GM12872 (cell line): Measurements from ENCODE around the gene C1QTNF9B.
"Not testable (repeated sequence)": the region's sequence is repeated elsewhere in the genome, so short reads cannot be mapped to it uniquely, and the experiment has no call there.

Source experiments
- CTCF ChIP-seq: IDR thresholded peaks from 3 replicates; pipeline ENCODE4 v1.5.1; 2011; ENCODE audit warnings: low read depth, mild to moderate bottlenecking, low read length, moderate library complexity; ENCODE audit not compliant: insufficient read depth

The C1QTNF9B gene

GRCh38 chr13:23897452-23897919, at the start of gene C1QTNF9B:
C1QTNF9B (minus strand) TSS chr13:23897502.
- not testable (repeated sequence) for TF ChIP-seq CTCF

DNA sequence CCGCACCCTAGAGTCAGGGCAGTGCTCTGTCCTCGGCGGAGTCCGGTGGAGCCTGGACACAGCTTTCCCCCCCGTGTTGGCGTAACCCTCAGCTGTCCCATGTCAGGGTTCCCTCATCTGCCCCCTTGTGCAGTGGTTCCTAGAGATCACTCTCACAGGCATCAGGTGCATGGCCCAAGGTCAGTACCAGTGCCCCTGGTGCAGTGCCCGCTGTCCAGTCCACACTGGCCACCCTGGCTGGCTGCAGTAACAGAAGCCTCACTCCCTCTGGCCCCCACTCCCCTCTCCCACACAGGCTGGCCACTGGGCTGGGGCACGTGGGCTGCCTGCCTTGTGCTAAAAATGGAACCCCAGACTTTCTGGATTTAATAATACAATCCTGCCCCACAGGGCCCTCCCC, 49.6 kb upstream of the C1QTNF9B start:
- no peak for TF ChIP-seq CTCF

DNA sequence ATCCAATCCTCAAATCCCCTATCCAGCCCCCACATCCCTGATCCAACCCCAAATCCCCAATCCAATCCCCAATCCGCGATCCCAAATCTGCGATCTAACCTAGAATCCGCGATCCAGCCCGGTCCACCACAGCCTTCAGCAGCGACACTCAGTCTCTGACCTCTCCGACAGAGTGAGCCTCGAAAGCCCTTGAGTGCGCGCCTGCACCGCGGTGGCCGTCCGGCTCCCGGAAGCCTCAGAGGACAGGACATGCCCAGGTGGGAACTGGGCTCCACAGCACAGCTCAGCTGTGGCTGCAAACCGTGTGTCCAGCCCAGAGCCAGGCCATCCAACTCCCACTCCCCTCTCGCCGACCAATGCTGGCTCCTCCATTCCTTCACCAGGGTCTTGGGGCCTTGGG, 48.8 kb upstream of the C1QTNF9B start:
- TF ChIP-seq CTCF: no peak

- TF ChIP-seq CTCF: no peak
Measured at GRCh38 chr13:23945612-23946011, 48.3 kb upstream of the C1QTNF9B start.

DNA sequence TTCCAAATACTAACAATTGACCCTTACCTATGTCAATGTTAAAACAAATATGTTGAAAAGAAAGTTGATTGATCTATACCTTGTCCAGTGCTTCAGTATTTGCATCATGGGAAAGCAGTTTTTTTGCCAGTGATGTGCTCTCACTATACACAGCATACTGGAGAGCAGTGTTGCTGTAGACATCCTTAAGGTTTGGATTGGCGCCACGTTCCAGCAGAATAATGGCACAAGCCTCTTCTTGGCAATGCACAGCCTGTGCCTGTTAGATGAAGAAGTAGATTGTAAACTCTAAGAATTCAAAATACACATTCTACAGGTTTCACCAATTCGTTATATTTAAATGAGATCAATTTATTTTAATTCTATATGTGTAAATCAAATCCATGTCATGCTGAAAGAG, 43.9 kb upstream of the C1QTNF9B start:
- TF ChIP-seq CTCF: no peak

- TF ChIP-seq CTCF: no peak
Measured at GRCh38 chr13:23934520-23934919, 37.2 kb upstream of the C1QTNF9B start.

DNA sequence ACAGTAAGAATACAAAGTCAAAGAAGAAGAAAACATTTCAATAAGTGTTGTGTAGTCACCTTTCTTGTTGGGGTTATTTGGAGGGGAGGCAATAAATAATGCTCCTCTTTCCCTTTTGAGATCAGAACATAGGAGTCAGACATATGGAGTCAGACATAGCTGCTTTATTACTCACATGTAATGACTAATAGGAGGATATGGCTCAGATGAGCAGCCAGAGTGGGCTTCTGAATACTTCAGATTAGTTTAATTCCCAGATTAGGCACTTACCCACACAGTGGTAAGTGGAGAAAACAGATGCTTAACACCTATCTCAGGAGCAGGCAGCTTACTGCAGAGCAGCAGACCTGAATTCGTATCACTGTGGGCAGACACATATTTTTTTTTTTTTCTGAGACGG, 31.7 kb upstream of the C1QTNF9B start:
- TF ChIP-seq CTCF: no peak

DNA sequence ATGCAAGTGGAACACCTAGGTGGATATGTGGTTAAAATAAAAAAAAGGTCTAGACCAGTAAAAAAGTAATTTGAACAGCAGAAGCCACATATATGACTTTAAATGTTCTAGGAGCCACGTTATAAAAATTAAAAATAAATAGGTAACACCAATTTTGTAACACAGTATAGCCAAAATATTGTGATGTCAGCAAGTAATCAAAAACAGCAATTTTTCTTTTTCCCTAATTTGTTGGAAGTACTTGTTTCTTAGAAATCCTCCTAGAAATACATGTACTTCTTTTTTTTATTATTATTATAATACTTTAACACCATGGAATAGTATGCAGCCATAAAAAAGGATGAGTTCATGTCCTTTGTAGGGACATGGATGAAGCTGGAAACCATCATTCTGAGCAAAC, 25.7 kb upstream of the C1QTNF9B start:
- no peak for TF ChIP-seq CTCF
